NCI-H2196 treated with DMSO at 0.1 percent for 48 hours (cell line): ENCODE measurements around the gene ATP8B1.
"Not testable (repeated sequence)": the region's sequence is repeated elsewhere in the genome, so short reads cannot be mapped to it uniquely, and the experiment has no call there.

Source experiments
- DNase-seq: peaks from one replicate; lab custom pipeline; 2025; ENCODE audit not compliant: unreplicated experiment; lab: John Stamatoyannopoulos, UW

ATP8B1 gene

DNA sequence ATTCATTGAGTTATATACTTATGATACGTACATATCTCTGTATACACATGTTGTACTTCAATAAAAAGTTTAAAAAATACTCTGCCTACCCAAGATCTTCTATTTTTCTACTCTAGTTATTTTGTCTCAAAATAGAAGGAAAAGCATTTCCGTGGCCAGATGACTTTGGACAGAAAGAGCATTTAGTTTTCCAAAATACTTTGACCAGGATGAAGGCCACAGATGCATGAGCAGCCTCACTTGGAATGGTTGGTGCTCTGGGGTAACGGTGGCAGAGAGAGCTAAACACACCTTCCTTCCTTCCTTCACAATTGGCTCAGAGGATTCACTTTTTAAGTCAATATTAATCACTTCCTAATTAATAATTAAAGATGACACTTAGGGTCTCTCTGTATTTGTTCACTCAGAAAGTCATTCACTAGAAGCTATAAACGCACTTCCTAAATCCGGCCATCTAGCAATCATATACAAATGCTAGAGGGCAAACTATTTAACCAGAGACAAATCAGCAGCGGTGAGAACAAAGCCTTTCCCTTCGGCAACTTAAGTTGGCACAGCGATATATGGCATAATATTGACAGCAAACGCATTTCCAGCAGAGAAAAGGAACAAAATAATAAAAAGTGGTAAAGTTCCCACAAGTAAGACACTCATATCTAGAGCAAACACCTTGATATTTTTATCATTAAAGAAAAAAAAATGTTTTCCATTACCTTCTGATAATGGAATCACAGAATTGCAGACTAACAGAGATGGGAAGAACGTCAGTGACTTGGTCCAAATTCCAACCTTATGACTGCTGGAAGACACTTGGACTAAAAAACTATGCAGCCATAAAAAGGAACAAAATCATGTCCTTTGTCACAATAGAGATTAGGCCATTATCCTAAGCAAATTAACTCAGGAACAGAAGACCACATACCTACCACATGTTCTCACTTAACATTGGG is 125.6 kb downstream of the ATP8B1 start:
- no peak for DNase-seq

GRCh38 chr18:57674891-57675290 is 128.2 kb downstream of the ATP8B1 start:
- DNase-seq = no peak

GRCh38 chr18:57670046-57670445 is 133.1 kb downstream of the ATP8B1 start:
- no peak for DNase-seq

- DNase-seq = no peak
Observed at GRCh38 chr18:57668021-57668420, 135.1 kb downstream of the ATP8B1 start.

DNA sequence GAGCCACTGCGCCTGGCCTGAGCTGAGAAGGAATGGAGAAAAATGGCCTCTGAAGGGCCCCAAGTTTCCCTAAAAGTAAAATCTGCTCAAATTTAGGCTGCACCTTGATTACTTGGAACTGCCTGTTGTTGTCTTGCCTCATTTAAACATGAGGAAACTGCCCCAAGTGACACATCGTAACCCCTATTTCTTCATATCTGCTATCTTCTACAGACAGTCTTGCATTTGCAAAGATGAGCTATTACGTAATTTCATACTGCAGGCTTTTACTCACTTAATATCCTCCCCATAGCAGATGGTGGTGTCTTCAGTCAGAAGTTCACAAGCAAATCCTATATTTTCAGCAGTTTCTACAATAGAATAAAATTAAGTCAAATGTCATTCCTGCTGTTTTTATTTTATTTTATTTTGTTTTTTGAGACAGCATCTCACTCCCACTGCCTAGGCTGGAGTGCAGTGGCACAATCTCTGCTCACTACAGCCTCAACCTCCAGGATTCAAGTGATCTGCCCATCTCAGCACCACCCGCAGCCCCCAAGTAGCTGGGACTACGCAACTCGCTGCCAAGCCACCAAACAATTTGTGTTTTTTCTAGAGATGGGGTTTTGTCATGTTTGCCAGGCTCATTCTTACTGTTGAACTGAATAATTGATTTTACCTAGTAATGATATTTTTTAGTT is 136.2 kb downstream of the ATP8B1 start:
- no peak for DNase-seq

DNA sequence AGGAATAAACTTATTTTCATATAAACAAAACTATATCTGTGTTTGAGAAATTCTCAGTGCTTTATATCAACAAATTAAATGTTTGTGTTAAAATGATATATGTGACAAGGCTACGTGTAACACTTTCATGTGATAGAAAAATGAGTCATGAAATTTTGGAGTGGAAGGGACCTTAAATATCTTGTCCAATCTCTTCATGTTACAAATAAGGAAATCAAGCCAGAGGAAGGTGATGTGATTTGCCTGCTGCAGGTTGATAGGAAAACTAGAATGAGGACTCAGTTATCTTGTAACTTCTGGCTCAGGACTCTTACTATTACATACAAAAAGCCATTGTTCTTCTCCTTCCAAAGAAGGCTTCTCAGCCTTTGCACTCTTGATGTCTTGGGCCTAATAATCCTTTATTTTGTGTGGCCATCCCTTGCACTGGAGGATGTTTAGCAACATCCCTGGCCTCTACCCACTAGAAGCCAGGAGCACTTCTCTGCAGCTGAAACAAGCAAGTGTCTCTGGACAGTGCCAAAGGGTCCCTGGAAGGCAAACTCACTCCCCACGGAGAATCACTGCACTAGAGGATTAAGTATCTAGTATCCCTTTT is 138.4 kb downstream of the ATP8B1 start:
- DNase-seq = no peak

- no peak for DNase-seq
Observed at GRCh38 chr18:57660961-57661360, 142.2 kb downstream of the ATP8B1 start.

DNA sequence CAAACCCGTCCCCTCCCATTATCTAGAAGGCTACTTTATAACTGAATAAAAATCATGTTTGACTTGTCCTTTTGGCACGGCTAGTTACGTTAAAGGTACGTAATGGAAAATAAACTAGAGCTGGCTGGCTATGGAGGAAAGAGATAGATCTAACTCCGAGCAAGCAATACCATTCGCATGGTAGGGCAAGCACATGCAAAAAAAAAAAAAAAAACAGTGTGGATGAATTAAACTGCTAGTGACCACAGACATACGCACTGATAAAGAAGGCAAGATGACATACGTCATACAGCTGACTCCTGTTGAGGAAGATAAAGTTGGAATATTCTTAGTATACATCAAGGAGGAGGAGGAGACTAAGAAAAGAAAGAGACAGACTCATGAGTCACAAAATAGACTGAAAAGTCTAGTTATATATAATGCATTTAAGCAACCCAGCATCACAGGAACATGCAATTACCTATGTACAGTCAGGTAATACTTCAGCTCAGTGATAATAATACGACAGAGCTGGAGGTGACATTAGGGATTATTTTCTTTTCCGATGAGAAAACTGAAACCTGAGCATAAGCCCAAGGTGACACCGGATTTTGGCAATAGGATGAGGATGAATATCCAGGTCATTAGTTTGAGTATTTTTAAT is 143.5 kb downstream of the ATP8B1 start:
- DNase-seq = no peak

DNA sequence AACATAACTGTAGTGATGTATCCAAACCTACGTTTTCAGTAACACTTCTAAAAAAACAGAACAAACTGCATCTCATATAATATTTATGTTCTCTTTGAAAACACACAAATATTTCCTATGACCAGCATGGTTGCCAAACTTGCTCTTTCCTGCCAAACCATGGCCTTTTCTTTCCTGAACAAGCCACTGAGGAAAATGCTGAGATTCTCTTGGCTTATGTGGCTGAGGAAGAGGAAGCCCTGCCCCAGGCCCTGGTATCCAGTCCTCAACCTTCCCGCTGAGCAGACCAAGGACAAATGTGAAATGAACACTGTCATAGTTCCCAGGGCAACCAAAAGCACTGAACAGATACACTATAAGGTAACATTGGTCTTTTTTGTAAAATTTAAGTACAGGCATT is 145.6 kb downstream of the ATP8B1 start:
- DNase-seq = no peak

DNA sequence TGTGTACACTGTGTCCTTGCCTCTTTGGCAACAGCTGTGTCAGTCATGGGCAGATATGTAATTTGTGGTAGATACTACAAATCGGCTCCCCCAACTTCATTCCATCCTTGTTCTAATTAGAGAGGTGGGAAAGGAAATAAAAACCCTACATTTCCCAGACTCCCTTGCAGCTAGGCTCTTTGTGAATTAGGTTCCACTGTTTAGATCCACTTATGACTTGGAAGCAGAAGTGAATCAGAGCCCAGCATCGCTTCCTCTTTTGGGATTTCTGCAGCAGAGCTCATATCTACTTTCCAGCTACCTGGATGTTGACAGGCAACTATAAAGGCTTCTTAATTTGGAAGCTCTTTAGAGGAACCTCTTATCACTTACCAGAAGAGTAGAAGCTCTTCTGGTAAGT is 147.4 kb downstream of the ATP8B1 start:
- no peak for DNase-seq

DNA sequence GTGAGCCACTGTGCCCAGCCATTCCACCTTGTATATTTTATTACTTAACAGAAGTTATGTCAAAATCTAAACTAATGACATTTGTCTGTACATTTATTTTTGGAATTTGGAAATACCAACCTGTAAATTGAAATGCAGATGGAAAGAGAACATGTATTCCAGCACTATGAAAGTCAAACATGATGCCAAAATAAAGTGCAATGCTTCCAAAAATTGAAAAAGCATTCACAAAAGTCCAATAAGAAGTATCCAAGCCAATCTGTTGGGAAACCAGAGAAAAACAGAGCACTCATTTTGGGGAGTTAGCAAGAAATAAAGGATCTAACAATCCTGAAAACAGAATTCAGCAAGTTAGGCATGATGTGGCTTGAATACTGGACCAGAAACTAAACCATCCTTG is 151.2 kb downstream of the ATP8B1 start:
- DNase-seq = no peak

DNA sequence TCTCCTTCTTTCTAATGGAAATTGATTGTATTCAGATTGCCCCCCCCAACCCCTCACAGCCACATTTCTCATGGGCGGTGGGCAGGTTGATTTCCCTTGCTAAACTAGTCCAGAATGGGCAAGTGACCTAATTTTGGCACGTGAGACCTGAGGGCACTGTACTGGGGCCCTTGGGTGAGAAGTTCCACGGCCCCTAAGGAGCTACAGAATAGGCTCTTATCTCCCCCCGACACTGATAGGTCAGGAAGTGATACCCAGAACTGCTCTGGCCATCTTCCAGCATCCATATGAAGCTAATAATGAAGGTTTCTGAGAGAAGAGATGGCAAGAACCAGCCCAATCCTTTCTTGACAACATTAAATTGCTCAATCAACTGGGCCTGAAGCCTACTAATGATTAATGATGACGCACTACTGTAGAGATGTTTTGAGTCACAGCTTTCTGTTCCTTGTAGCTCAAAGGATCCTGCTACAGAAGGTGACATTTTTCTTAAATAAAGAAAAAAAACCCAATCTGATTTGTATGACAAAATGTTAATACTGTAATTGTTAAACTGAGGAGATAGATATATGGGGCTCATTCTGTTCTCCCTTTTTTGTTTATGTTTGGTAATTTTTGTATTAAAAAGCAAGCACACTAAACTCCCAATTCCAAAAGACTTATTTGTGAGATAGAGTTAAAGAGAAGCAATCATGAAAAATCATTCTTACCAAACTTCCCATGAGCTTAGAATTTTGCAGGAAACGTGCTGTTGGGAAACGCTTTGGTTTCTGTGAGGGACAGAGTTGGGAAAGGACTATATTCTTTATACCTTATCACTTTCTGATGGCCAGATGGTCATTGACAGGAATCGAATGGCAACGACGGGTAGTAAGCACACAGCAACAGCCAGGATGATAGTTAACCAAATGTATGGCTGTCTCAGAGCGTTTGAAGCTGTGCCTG is 153.3 kb downstream of the ATP8B1 start:
- no peak for DNase-seq

DNA sequence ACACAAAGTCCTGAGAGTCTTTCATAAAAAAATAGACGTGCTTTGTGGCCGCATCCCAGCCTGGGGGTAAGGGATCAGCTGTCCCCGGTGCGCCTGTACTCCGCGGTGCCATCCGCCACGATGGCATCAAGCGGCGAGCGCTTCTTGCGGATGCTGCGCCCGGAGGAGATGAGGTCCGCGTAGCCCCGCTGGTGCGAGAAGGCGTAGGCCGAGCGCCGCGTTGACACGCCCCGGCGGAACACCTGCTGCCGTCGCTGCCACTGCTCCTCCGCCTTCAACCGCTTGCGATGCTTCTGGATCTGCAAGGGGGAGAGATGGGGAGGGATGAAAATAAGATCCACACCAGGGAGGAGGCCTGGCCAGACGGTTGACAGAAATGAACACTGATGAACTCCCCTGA is 154.7 kb downstream of the ATP8B1 start:
- DNase-seq = no peak

GRCh38 chr18:57644540-57644939 is 158.6 kb downstream of the ATP8B1 start:
- DNase-seq = no peak

DNA sequence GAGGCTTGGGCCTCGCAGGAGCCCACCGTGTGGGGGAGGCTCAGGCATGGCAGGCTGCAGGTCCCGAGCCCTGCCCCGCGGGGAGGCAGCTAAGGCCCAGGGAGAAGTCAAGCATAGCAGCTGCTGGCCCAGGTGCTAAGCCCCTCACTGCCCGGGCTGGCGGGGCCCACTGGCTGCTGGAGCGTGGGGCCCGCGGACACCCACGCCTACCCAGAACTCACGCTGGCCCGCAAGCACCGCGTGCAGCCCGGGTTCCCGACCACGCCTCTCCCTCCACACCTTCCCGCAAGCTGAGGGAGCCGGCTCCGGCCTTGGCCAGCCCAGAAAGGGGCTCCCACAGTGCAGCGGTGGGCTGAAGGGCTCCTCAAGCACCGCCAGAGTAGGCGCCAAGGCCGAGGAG is 159.4 kb downstream of the ATP8B1 start:
- not testable (repeated sequence) for DNase-seq

- not testable (repeated sequence) for DNase-seq
Observed at GRCh38 chr18:57642462-57642861, 160.7 kb downstream of the ATP8B1 start.

- DNase-seq = no peak
Observed at GRCh38 chr18:57640749-57641148, 162.4 kb downstream of the ATP8B1 start.

- no peak for DNase-seq
Observed at GRCh38 chr18:57640236-57640635, 162.9 kb downstream of the ATP8B1 start.

DNA sequence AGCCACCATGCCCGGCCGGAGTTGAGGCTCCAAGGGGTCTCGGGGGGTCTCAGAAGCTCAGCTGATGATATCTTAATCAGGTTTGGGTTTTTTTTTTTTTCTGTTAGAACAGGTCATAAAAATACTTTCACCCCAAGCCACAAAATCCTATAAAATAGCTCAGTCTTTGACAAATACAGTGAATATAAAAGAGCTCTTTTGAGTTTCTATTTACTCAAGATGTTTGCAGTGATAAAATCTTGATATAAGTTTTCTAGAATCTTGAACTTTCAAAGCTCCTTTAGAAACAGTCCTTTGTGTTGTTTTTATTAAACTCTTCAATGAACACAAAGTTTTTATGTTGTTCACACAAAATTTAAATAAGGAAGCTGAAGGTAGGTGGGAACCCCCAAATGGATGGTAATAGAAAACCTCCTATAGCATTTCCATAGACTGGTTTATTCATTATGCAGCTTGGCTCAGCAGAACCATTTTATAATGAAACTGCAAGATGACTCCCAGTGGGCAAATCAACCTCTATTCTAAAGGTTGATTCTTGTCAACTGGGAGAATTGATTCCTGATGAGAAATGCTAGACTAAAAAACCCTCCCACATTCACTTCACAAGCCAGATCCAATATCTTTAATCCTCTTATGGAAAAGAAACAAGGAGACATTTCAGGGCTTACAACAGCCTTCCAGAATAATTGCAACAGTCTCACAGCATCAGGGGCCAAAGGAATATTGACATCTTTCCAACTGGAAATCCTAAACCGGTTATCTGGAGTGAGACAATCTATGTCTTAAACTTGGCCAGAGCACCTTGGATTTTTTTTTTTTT is 167.9 kb downstream of the ATP8B1 start:
- DNase-seq = no peak
